ENCODE data around the gene FBXO48.

- TF ChIP-seq CTCF (IDR thresholded peaks at IDR 0.05; ENCODE audit: low read length) (no peak), EZH2 (IDR thresholded peaks at IDR 0.05; ENCODE audit: borderline replicate concordance, low read length) (no peak)
These were observed 4.3 kb upstream of the FBXO48 start for GRCh38 chr2:68471385-68471784.
